Hepatocyte (in vitro differentiated cells): ENCODE results near the gene NBAS. TPM values are rescaled to one million over a fixed set of nuclear protein-coding genes. Genes with fewer than 3 reads are reported as not detected.

Source experiments
- DNase-seq: peaks from one replicate; pipeline ENCODE4 v3.0.0-alpha.2; 2016; ENCODE audit warnings: low spot score
- H2AFZ ChIP-seq: fragments of 200-600 bp; sonication (generic); 2 replicates; pipeline ENCODE4 v1.6.0; 2016; ENCODE audit warnings: antibody characterized with exemption, mild to moderate bottlenecking
- H3K27ac ChIP-seq: fragments of 200-600 bp; sonication (generic); 2 replicates; pipeline ENCODE4 v1.5.1; 2016; ENCODE audit warnings: mild to moderate bottlenecking
- H3K27me3 ChIP-seq: fragments of 200-600 bp; sonication (generic); 2 replicates; pipeline ENCODE4 v1.6.1; 2016
- H3K36me3 ChIP-seq: fragments of 200-600 bp; sonication (generic); replicated peaks from 2 replicates; pipeline ENCODE4 v1.5.1; 2016; ENCODE audit warnings: low read depth; ENCODE audit not compliant: insufficient read depth
- H3K4me1 ChIP-seq: fragments of 200-600 bp; sonication (generic); 2 replicates; pipeline ENCODE4 v1.5.1; 2016; ENCODE audit warnings: mild to moderate bottlenecking, moderate library complexity; ENCODE audit not compliant: insufficient read depth
- H3K4me2 ChIP-seq: fragments of 200-600 bp; sonication (generic); 2 replicates; pipeline ENCODE4 v1.6.0; 2016
- H3K4me3 ChIP-seq: fragments of 200-600 bp; sonication (generic); 2 replicates; pipeline ENCODE4 v1.5.1; 2016; ENCODE audit warnings: mild to moderate bottlenecking
- H3K79me2 ChIP-seq: fragments of 200-600 bp; sonication (generic); 2 replicates; pipeline ENCODE4 v1.6.0; 2017; ENCODE audit warnings: mild to moderate bottlenecking
- H3K9me2 ChIP-seq: fragments of 200-600 bp; sonication (generic); replicated peaks from 2 replicates; pipeline ENCODE4 v1.6.0; 2017; ENCODE audit warnings: mild to moderate bottlenecking; ENCODE audit not compliant: insufficient read depth
- H3K9me3 ChIP-seq: fragments of 200-600 bp; sonication (generic); 2 replicates; pipeline ENCODE4 v1.5.1; 2016; ENCODE audit warnings: low read depth, mild to moderate bottlenecking
- H4K20me1 ChIP-seq: fragments of 200-600 bp; sonication (generic); 2 replicates; pipeline ENCODE4 v1.6.0; 2016; ENCODE audit warnings: mild to moderate bottlenecking; ENCODE audit not compliant: insufficient read depth, poor library complexity, severe bottlenecking
- EZH2 ChIP-seq: fragments of 200-600 bp; sonication (generic); IDR thresholded peaks from 2 replicates; pipeline ENCODE4 v1.6.1; 2016; ENCODE audit warnings: antibody characterized with exemption, mild to moderate bottlenecking, borderline replicate concordance
- EZH2phosphoT487 ChIP-seq: fragments of 200-600 bp; sonication (generic); IDR thresholded peaks from one replicate; pipeline ENCODE4 v1.6.1; 2018; ENCODE audit warnings: antibody characterized with exemption, mild to moderate bottlenecking, low read depth, moderate library complexity; ENCODE audit not compliant: unreplicated experiment, severe bottlenecking
- whole genome bisulfite sequencing: methylation state at CpG from one replicate; pipeline ENCODE4 v1.1.6; 2016; ENCODE audit warnings: low lambda C conversion rate; ENCODE audit errors: missing lambda C conversion rate; 5-methylcytosine and 5-hydroxymethylcytosine counted together
- polyA plus RNA-seq: library from polyadenylated mRNA; unstranded; fragments of >200 nt; fragmentation: Nextera tagmentation; extraction: Ambion mirVana; gene quantifications from 2 replicates; pipeline ENCODE4 v1.2.1, GENCODE V29; 2016
- total RNA-seq: library from RNA; depleted of rRNA; stranded (reverse); fragments of >200 nt; gene quantifications from 2 replicates; pipeline ENCODE4 v1.2.3, GENCODE V29; 2014
- TF ChIP-seq, protein P1 (sequence below): fragments of 200-600 bp; sonication (generic); IDR thresholded peaks from 2 replicates; pipeline ENCODE4 v1.5.1; 2016; ENCODE audit warnings: antibody characterized with exemption, mild to moderate bottlenecking; ENCODE audit not compliant: poor library complexity

Gene NBAS
- total and polyA plus RNA-seq, 2 experiments from 2014 or later, result 20.8 to 47.2 TPM

DNA sequence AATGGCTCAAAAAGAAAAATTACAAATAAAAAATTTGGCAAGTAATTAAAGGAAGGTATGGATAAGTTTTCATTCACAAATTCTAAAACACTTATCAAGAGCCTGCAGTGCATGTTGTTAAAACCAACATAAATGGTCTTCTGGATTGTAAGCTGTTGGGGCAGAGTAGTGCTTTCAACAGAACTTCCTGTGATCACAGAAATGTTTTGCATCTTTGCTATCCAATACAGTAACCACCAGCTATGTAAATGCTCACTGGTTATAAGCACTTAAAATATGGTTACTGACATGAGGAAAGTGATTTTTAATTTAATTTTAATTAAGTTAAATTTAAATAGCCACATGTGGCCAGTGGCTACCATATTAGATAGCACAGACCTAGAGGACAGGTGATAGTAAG lies 133.1 kb downstream of the NBAS start:
- Histone ChIP-seq H2AFZ (no peak overlapping the region), H3K4me2 (no peak overlapping the region), H3K36me3 (peaks cover 2% of the 10 kb centered on the region), H4K20me1 (no peaks in the 10 kb centered on the region), H3K4me1 (no peaks in the 10 kb centered on the region), H3K9me3 (no peaks in the 10 kb centered on the region), H3K27me3 (no peaks in the 10 kb centered on the region), H3K4me3 (no peak overlapping the region), H3K79me2 (no peaks in the 10 kb centered on the region), H3K9me2 (no peaks in the 10 kb centered on the region), H3K27ac (no peak overlapping the region)
- no peak for DNase-seq
- TF ChIP-seq, protein P1, sequence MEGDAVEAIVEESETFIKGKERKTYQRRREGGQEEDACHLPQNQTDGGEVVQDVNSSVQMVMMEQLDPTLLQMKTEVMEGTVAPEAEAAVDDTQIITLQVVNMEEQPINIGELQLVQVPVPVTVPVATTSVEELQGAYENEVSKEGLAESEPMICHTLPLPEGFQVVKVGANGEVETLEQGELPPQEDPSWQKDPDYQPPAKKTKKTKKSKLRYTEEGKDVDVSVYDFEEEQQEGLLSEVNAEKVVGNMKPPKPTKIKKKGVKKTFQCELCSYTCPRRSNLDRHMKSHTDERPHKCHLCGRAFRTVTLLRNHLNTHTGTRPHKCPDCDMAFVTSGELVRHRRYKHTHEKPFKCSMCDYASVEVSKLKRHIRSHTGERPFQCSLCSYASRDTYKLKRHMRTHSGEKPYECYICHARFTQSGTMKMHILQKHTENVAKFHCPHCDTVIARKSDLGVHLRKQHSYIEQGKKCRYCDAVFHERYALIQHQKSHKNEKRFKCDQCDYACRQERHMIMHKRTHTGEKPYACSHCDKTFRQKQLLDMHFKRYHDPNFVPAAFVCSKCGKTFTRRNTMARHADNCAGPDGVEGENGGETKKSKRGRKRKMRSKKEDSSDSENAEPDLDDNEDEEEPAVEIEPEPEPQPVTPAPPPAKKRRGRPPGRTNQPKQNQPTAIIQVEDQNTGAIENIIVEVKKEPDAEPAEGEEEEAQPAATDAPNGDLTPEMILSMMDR, result no peak
- TF ChIP-seq EZH2, result no peak
- TF ChIP-seq EZH2phosphoT487, result no peak

DNA sequence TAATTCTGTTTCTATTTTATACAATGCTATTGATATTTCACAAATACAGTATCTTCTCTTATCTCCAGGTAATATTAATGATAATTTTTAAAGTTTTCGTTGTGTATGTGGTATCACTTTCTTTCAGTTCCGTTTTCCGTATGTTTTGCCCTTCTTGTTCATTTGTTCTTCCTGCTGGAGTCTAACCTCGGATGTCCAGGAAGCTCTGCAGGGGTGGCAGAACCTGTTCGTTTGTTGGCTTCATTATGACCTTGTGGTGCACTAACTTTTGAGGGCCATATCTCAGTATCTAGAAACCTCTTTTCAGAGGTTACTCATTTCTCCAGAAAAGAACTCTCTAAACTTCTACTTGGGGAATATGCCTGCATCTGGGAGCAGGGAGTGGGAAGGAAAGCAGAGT lies 134.5 kb downstream of the NBAS start:
- H3K79me2 ChIP-seq, result no peaks in the 10 kb centered on the region
- no peaks in the 10 kb centered on the region for H3K4me1 ChIP-seq
- WGBS, result 94% methylated on average over 5 of the region's 5 CpGs
- no peaks in the 10 kb centered on the region for H4K20me1 ChIP-seq
- H3K27me3 ChIP-seq, result no peaks in the 10 kb centered on the region
- peaks cover 2% of the 10 kb centered on the region for H3K36me3 ChIP-seq
- H2AFZ ChIP-seq, result no peak overlapping the region
- no peak overlapping the region for H3K4me3 ChIP-seq
- TF ChIP-seq EZH2 (no peak), EZH2phosphoT487 (no peak)
- TF ChIP-seq, protein P1, result no peak
- H3K27ac ChIP-seq, result no peak overlapping the region
- no peaks in the 10 kb centered on the region for H3K9me2 ChIP-seq
- DNase-seq, result no peak
- no peaks in the 10 kb centered on the region for H3K9me3 ChIP-seq
- H3K4me2 ChIP-seq, result no peak overlapping the region

DNA sequence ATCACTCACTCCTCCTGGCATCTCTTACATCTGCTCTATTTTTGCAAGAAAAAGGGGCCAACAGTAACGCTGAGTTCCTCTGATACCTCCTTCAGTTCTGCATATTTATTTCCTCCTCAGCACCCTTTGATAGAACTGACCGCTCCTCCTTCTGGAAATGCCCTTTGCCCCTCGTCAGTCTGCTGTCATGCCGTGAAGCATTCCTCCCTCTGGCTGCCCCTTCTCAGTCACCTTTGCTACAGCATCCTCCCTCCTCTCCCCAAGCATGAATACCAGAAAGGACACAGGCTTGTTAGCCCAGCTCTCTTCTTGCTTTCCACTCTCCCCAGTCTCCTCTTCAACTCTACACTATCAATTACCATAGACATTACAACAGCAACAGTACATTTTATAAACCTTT lies 135.4 kb downstream of the NBAS start:
- peak; percentile 16 for DNase-seq
- WGBS, result 49% methylated on average over 4 of the region's 4 CpGs
- H3K9me2 ChIP-seq, result no peaks in the 10 kb centered on the region
- no peaks in the 10 kb centered on the region for H3K9me3 ChIP-seq
- no peak overlapping the region for H3K4me2 ChIP-seq
- H3K27ac ChIP-seq, result no peak overlapping the region
- no peak for TF ChIP-seq EZH2
- no peak for TF ChIP-seq EZH2phosphoT487
- TF ChIP-seq, protein P1, result no peak
- H3K4me1 ChIP-seq, result no peaks in the 10 kb centered on the region
- H4K20me1 ChIP-seq, result no peaks in the 10 kb centered on the region
- H3K79me2 ChIP-seq, result no peaks in the 10 kb centered on the region
- H3K36me3 ChIP-seq, result no peaks in the 10 kb centered on the region
- no peak overlapping the region for H2AFZ ChIP-seq
- no peaks in the 10 kb centered on the region for H3K27me3 ChIP-seq
- no peak overlapping the region for H3K4me3 ChIP-seq

DNA sequence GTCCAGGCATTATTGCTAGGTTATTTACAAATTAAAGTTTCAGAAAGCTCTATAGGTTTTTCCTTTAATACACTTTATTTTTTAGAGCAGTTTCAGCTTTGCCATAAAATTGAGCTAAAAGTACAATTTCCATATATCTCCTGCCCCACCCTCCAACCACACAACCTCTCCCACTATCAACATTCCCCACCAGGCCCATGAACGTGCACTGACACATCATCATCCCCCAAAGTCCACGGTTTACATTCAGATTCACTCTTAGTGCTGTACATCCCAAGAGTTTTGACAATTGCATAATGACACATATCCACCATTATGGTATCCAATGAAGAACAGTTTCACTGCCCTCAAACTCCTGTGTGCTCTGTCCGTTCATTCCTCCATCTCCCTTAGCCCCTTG lies 139.4 kb downstream of the NBAS start:
- H3K9me3 ChIP-seq, result no peaks in the 10 kb centered on the region
- H4K20me1 ChIP-seq, result no peaks in the 10 kb centered on the region
- WGBS, result 91% methylated on average over 3 of the region's 3 CpGs
- no peak overlapping the region for H3K4me3 ChIP-seq
- no peaks in the 10 kb centered on the region for H3K79me2 ChIP-seq
- H3K4me2 ChIP-seq, result no peak overlapping the region
- no peaks in the 10 kb centered on the region for H3K4me1 ChIP-seq
- TF ChIP-seq EZH2phosphoT487 (no peak), EZH2 (no peak)
- TF ChIP-seq, protein P1, result no peak
- no peaks in the 10 kb centered on the region for H3K9me2 ChIP-seq
- no peak for DNase-seq
- H3K27ac ChIP-seq, result no peak overlapping the region
- no peaks in the 10 kb centered on the region for H3K36me3 ChIP-seq
- no peaks in the 10 kb centered on the region for H3K27me3 ChIP-seq
- no peak overlapping the region for H2AFZ ChIP-seq
